IPS-20b (cell line): ENCODE results near the gene UXS1.

ENCODE experiments used
- H3K27ac ChIP-seq: one replicate; pipeline ENCODE4 v1.5.1; 2013; ENCODE audit warnings: low read length
- H3K27me3 ChIP-seq: 2 replicates; pipeline ENCODE4 v1.6.1; 2013; ENCODE audit warnings: mild to moderate bottlenecking, low read length, inconsistent platforms; ENCODE audit not compliant: insufficient read depth
- H3K36me3 ChIP-seq: 2 replicates; pipeline ENCODE4 v1.6.1; 2013; ENCODE audit warnings: low read depth, mild to moderate bottlenecking, inconsistent platforms, low read length, moderate library complexity; ENCODE audit not compliant: insufficient read depth
- H3K4me1 ChIP-seq: 2 replicates; pipeline ENCODE4 v1.6.1; 2013; ENCODE audit warnings: mild to moderate bottlenecking, control low read depth, inconsistent platforms, low read length, moderate library complexity; ENCODE audit not compliant: insufficient read depth
- H3K4me3 ChIP-seq: 2 replicates; pipeline ENCODE4 v1.5.1; 2013; ENCODE audit warnings: mild to moderate bottlenecking, low read length, inconsistent platforms
- H3K9ac ChIP-seq: 2 replicates; pipeline ENCODE4 v1.6.1; 2013; ENCODE audit warnings: low read depth, mild to moderate bottlenecking, inconsistent platforms, low read length, moderate library complexity
- H3K9me3 ChIP-seq: 2 replicates; pipeline ENCODE4 v1.6.1; 2013; ENCODE audit warnings: mild to moderate bottlenecking, low read depth, low read length, inconsistent platforms; ENCODE audit not compliant: insufficient read depth

The UXS1 gene

GRCh38 chr2:106080959-106081358, 113.1 kb downstream of the UXS1 start:
- no peak overlapping the region for H3K4me3 ChIP-seq
- no peak overlapping the region for H3K27ac ChIP-seq
- no peak overlapping the region for H3K9ac ChIP-seq
- H3K27me3 ChIP-seq: no peaks in the 10 kb centered on the region
- H3K9me3 ChIP-seq: no peaks in the 10 kb centered on the region
- no peaks in the 10 kb centered on the region for H3K36me3 ChIP-seq
- peaks cover 4% of the 10 kb centered on the region; the same call in 1 of the 2 replicates for H3K4me1 ChIP-seq

- Histone ChIP-seq H3K4me1 (no peaks in the 10 kb centered on the region; the same call in 1 of the 2 replicates), H3K4me3 (no peak overlapping the region), H3K27me3 (no peaks in the 10 kb centered on the region), H3K27ac (no peak overlapping the region), H3K36me3 (no peaks in the 10 kb centered on the region), H3K9me3 (no peaks in the 10 kb centered on the region), H3K9ac (no peak overlapping the region)
Measured at GRCh38 chr2:106078096-106078495, 116.0 kb downstream of the UXS1 start.

DNA sequence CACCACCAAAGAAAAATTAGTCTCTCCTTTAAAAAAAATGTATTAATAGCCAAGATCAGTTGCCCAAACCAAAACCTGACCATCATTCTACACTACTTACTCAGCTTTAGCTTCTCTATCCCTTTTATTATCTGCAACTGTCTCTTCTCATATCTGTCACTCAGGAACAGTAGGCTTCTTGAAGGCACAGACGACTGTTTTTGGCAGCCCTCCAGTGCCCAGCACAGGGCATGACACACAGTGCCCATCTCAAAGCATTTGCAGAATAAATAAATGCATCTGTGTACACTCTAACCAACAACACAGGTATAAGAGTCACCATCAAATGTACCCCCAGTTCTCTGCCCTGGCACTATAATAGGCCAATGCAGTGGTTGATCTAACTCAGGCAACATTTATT, 117.2 kb downstream of the UXS1 start:
- no peaks in the 10 kb centered on the region for H3K9me3 ChIP-seq
- H3K36me3 ChIP-seq: no peaks in the 10 kb centered on the region
- no peak overlapping the region for H3K9ac ChIP-seq
- no peak overlapping the region for H3K4me3 ChIP-seq
- no peaks in the 10 kb centered on the region; the same call in 1 of the 2 replicates for H3K4me1 ChIP-seq
- no peak overlapping the region for H3K27ac ChIP-seq
- no peaks in the 10 kb centered on the region for H3K27me3 ChIP-seq

DNA sequence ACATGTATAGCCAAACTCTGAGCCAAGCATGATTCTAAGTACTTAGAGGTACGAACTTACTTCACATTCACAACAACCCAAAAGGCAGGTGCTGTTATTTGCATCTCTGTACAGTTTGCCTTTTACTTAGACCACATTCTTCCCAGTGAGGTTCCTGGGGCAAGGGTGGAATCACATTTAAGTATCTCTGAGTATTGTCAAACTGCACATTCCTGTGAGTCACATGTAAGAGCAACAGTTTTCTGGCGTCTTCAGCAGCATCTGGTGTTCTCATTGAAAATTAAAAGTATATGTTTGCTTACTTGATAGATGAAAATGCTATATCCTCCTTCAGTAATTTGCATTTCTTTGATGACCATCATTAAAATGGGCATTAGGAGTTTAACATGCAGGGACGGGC, 119.1 kb downstream of the UXS1 start:
- peaks cover 7% of the 10 kb centered on the region; the same call in 1 of the 2 replicates for H3K4me1 ChIP-seq
- H3K9ac ChIP-seq: no peak overlapping the region
- H3K36me3 ChIP-seq: no peaks in the 10 kb centered on the region
- H3K9me3 ChIP-seq: no peaks in the 10 kb centered on the region
- H3K27ac ChIP-seq: no peak overlapping the region
- no peaks in the 10 kb centered on the region for H3K27me3 ChIP-seq
- H3K4me3 ChIP-seq: no peak overlapping the region

DNA sequence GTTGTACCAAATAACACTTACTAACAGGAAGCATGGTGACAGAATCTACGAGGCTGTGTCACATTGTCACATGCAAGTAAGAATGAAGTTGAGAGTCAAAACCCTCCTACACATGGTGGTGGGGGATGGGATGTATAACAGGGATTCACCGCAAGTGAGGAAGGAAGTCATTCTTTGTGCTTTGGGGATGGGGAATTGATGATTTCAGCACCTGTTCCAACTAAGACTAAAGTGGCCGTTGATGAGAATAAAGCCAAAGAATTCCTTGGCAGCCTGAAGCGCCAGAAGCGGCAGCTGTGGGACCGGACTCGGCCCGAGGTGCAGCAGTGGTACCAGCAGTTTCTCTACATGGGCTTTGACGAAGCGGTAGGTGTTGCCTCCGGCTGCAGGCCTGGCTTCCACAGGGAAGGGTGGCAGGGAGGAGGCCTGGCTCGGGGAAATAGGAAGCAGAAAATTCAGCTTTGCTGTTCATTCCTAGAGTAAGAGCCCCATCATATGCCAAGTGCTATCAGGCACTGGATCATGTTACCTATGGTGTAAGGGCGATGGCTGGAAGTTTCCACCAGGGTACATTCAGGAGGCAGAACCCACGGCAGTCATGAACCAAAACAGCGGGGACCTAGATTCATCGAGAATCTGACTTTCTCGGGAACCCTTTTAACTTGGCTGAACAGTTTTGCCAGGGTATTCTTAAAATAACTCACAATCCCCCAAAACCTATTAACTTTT, 120.3 kb downstream of the UXS1 start:
- no peaks in the 10 kb centered on the region for H3K36me3 ChIP-seq
- H3K27ac ChIP-seq: no peak overlapping the region
- H3K27me3 ChIP-seq: no peaks in the 10 kb centered on the region
- no peak overlapping the region for H3K9ac ChIP-seq
- no peak overlapping the region for H3K4me3 ChIP-seq
- H3K9me3 ChIP-seq: no peaks in the 10 kb centered on the region
- peaks cover 10% of the 10 kb centered on the region; the same call in 1 of the 2 replicates for H3K4me1 ChIP-seq

DNA sequence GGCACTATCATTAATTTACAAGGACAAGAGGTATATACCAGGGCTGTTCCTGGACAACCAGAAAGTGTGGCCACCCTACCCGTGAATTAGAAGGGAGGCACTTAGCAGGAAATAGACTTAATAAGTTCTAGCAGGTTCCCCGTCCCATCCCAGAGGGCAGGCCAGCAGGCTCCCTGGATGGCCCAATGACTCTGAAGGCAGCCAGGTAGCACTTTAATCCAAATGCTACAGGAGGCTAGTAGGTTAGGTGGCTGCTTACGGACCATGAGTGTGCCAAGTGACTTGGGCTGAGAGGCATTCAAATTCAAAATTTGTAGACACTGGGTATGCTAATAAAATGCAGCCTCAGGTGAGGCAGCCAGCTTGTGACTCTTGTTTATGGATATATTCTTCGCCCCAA, 123.9 kb downstream of the UXS1 start:
- peaks cover 14% of the 10 kb centered on the region; the same call in 1 of the 2 replicates for H3K4me1 ChIP-seq
- H3K27ac ChIP-seq: no peak overlapping the region
- no peak overlapping the region for H3K4me3 ChIP-seq
- H3K27me3 ChIP-seq: peaks cover 17% of the 10 kb centered on the region
- no peaks in the 10 kb centered on the region for H3K9me3 ChIP-seq
- H3K36me3 ChIP-seq: no peaks in the 10 kb centered on the region
- no peak overlapping the region for H3K9ac ChIP-seq

- H3K36me3 ChIP-seq: no peaks in the 10 kb centered on the region
- H3K9ac ChIP-seq: no peak overlapping the region
- H3K4me1 ChIP-seq: peaks cover 14% of the 10 kb centered on the region; the same call in 1 of the 2 replicates
- H3K9me3 ChIP-seq: no peaks in the 10 kb centered on the region
- peaks cover 32% of the 10 kb centered on the region for H3K27me3 ChIP-seq
- no peak overlapping the region for H3K4me3 ChIP-seq
- no peak overlapping the region for H3K27ac ChIP-seq
Measured at GRCh38 chr2:106068451-106068850, 125.7 kb downstream of the UXS1 start.

DNA sequence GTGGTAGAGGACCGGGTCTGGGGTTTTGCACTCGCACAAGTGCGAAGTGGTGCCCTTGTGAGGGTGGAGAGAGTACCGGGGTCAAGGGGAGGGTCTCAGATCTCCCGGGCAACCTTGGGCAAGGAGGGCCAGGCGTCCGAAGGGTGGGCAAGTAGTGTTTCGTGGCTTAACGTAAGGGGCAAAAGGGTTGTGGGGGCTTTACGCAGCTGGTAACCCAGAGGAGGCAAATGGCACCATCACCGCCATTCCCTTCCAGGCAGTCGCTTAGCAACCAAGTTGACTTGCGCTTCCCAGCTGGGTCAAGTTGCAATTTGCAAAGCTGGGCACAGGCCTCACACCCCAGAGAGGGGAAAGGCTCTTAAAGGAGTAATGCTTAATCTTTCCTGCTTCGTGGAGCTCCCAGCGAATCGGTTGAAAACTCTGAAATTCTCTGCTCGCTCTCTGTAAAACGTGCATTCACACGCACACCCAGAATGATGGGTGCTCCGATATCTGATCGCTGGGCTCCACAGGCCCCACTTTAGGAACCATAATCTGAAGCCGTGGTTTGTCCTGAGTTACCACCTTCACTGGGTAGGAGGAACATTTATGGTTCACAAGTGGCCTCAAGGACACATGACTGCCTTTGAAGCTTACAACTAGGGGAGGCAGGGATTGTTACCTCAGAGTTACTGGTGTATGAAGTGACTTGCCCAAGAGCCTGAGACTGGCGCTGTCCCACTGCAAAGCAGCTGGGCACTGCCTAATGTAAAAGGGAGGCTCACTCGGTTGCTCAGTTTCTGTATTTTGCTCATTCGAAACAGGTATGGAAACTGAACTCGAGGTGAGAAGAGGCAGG, 127.9 kb downstream of the UXS1 start:
- H3K9me3 ChIP-seq: no peaks in the 10 kb centered on the region
- peak overlapping the region; percentile 29; the same call in 1 of the 2 replicates for H3K9ac ChIP-seq
- peaks cover 32% of the 10 kb centered on the region for H3K27me3 ChIP-seq
- H3K27ac ChIP-seq: no peak overlapping the region
- H3K4me3 ChIP-seq: peak overlapping the region; percentile 66
- H3K36me3 ChIP-seq: no peaks in the 10 kb centered on the region
- peaks cover 14% of the 10 kb centered on the region; the same call in 1 of the 2 replicates for H3K4me1 ChIP-seq

DNA sequence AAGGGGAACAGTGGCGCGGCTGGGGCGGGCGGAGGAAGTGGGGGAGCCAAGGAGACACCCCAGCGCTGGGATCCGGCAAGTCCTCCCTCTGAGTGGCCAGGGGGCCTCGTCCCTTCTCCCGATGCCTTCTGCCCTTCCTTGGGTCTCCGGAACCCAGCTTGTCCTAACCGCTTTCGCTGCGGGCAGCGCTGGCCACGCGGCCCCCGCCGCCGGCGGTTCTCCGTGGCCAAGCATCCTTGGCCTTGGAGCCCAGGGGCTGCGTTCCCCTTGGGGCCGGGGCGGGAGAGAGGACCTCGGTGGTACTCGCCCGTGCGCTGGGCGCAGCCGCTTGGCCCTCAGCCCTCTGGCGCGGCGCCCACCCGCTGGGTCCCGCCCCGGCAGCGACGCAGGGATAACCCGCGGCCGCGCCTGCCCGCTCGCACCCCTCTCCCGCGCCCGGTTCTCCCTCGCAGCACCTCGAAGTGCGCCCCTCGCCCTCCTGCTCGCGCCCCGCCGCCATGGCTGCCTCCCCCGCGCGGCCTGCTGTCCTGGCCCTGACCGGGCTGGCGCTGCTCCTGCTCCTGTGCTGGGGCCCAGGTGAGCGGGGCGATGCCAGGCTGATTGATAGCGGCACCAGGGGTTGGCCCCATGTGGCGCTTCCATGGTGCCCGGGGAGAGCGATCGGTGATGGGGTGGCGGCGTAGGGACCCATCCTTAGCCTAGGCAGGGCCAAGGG, 128.7 kb downstream of the UXS1 start:
- peaks cover 10% of the 10 kb centered on the region; the same call in 1 of the 2 replicates for H3K4me1 ChIP-seq
- no peaks in the 10 kb centered on the region for H3K9me3 ChIP-seq
- H3K27ac ChIP-seq: no peak overlapping the region
- no peaks in the 10 kb centered on the region for H3K36me3 ChIP-seq
- peak overlapping the region; percentile 66; the same call in 1 of the 2 replicates for H3K4me3 ChIP-seq
- peaks cover 32% of the 10 kb centered on the region for H3K27me3 ChIP-seq
- peak overlapping the region; percentile 27; the same call in 1 of the 2 replicates for H3K9ac ChIP-seq

DNA sequence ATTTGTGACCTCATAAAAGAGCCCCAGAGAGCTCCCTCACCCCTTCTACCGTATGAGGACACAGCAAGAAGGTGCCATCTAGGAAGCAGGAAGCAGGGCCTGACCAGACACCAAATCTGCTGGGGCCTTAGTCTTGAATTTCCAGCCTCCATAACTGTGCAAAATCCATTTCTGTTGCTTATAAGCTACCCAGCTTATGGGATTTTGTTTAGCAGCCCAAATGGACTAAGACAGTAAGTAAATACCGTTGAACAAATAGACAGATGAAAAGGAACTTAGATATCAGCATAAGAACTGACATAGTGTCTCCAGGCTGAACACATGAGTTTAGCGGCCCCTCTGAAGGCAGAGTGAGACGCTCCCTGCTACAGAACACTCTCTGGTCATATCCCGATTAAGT, 130.9 kb downstream of the UXS1 start:
- Histone ChIP-seq H3K4me3 (no peak overlapping the region), H3K27me3 (peaks cover 32% of the 10 kb centered on the region)

GRCh38 chr2:106062627-106063026, 131.5 kb downstream of the UXS1 start:
- Histone ChIP-seq H3K9ac (no peak overlapping the region), H3K9me3 (no peaks in the 10 kb centered on the region)

More for the DNA sequence above, 130.9 kb downstream of the UXS1 start:
- Histone ChIP-seq H3K9ac (no peak overlapping the region), H3K36me3 (no peaks in the 10 kb centered on the region), H3K27ac (no peak overlapping the region), H3K9me3 (no peaks in the 10 kb centered on the region), H3K4me1 (peaks cover 4% of the 10 kb centered on the region; the same call in 1 of the 2 replicates)

More at GRCh38 chr2:106062627-106063026, 131.5 kb downstream of the UXS1 start:
- Histone ChIP-seq H3K4me1 (peaks cover 4% of the 10 kb centered on the region; the same call in 1 of the 2 replicates), H3K36me3 (no peaks in the 10 kb centered on the region), H3K27ac (no peak overlapping the region), H3K27me3 (peaks cover 32% of the 10 kb centered on the region), H3K4me3 (no peak overlapping the region)
